Measurements from ENCODE around the gene IRX3. TPM values are rescaled to one million over a fixed set of nuclear protein-coding genes. Genes with fewer than 3 reads are reported as not detected.

The IRX3 gene
- total RNA-seq, 4 donors from 2014 or later = 50.9 to 112 (median 82.7) TPM

DNA sequence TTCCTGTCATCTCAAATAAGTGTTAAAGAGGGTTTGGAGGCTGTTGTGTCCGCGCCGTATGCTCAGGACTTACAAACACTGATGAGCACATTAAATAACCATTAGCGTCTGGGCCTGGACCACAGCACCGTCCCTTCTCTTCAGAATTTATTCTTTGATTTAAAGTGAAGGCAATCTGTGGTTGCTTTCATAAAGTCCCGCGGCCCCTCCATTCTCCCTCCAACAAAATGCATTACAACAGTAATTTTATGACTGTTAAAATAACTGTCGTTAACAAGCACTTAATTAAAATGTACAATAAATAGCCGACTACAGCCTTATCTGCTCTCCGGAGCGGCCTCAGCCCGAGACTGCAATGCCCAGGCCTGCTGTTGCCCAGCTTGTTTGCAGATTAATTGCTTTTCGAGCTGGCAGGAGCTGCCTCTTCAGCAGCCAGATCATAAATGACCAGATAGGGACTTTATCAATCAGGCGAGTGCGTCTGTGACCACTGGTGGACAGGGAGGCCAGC, 30.6 kb upstream of the IRX3 start:
- no peaks in the 10 kb centered on the region for H3K36me3 ChIP-seq
- H3K4me3 ChIP-seq = no peak overlapping the region
- 95% methylated on average over 15 of the region's 15 CpGs for WGBS
- TF ChIP-seq, protein P1, sequence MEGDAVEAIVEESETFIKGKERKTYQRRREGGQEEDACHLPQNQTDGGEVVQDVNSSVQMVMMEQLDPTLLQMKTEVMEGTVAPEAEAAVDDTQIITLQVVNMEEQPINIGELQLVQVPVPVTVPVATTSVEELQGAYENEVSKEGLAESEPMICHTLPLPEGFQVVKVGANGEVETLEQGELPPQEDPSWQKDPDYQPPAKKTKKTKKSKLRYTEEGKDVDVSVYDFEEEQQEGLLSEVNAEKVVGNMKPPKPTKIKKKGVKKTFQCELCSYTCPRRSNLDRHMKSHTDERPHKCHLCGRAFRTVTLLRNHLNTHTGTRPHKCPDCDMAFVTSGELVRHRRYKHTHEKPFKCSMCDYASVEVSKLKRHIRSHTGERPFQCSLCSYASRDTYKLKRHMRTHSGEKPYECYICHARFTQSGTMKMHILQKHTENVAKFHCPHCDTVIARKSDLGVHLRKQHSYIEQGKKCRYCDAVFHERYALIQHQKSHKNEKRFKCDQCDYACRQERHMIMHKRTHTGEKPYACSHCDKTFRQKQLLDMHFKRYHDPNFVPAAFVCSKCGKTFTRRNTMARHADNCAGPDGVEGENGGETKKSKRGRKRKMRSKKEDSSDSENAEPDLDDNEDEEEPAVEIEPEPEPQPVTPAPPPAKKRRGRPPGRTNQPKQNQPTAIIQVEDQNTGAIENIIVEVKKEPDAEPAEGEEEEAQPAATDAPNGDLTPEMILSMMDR (IDR thresholded peaks at IDR 0.05) = no peak
- TF ChIP-seq POLR2AphosphoS5 (IDR thresholded peaks at IDR 0.05) = no peak
- no peak for TF ChIP-seq POLR2A (IDR thresholded peaks at IDR 0.05)
- TF ChIP-seq EP300 (IDR thresholded peaks at IDR 0.05) = no peak
- no peaks in the 10 kb centered on the region for H3K4me1 ChIP-seq
- H3K9me3 ChIP-seq = no peaks in the 10 kb centered on the region
- no peaks in the 10 kb centered on the region for H3K27me3 ChIP-seq
- no peak overlapping the region for H3K27ac ChIP-seq
- DNase-seq (ENCODE audit: low spot score in 2 of 2) = no peak

DNA sequence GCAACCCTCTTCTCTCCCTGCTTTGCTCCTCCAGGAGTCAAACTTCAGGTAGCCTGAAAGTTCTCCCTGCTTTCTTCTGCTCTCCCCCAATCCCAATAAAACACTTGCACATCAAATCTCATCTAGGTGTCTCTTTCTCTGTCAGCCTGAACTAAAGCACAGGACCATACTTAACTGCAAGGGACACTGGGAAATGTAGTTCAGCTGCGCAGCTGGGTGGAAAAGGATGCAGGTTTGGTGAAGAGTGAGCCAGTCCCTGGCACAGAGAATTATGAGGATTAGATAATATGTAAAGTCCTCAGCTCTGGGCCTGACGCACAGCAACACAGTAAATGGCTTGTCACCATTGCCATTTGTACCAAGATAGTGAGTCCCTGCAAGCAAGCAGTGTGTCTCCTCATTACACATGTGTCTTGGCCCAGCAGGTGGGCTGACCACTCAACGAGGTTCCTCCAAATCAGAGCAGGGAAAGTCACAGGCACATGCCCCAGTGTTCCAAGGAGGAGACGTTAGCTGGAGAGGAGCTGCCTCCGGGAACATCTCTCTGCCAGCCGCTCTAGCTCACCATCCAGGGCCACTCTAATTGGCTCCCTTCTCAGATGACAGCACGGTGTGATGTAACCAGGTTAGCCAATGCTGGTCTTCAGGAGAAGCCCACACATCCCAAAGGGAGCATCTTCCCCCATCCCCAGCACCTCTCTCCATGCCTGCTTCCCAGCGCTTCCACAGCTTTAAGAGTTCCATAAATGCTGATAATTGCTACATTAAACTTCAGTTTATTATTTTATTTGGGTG, 29.7 kb upstream of the IRX3 start:
- WGBS = 86% methylated on average over 8 of the region's 8 CpGs
- no peak for DNase-seq (ENCODE audit: low spot score in 2 of 2)
- no peaks in the 10 kb centered on the region for H3K36me3 ChIP-seq
- no peak overlapping the region for H3K27ac ChIP-seq
- H3K27me3 ChIP-seq = no peaks in the 10 kb centered on the region
- TF ChIP-seq EP300 (IDR thresholded peaks at IDR 0.05) (no peak), POLR2A (IDR thresholded peaks at IDR 0.05) (no peak), POLR2AphosphoS5 (IDR thresholded peaks at IDR 0.05) (no peak)
- TF ChIP-seq, protein P1 (IDR thresholded peaks at IDR 0.05) = no peak
- H3K4me3 ChIP-seq = no peak overlapping the region
- H3K9me3 ChIP-seq = no peaks in the 10 kb centered on the region
- no peaks in the 10 kb centered on the region for H3K4me1 ChIP-seq

DNA sequence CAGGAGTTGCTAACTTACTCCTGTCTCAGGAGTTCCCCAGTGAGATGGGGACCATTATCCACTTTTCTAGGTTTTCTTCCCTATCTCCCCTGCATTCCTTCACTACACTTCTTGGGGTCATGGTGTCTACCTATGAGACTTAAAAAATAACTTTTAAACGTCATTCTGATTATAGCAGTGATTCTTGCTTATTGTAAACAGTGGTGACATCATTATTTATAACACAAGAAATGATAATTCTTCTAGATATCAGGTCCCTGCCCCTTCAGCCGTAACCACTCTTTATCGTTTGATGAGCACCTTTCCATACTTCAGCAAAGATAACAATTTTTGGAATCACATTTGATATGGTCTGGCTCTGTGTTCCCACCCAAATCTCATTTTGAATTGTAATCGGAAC, 27.2 kb upstream of the IRX3 start:
- Histone ChIP-seq H3K4me3 (no peak overlapping the region), H3K27ac (no peak overlapping the region), H3K36me3 (no peaks in the 10 kb centered on the region), H3K27me3 (no peaks in the 10 kb centered on the region), H3K4me1 (no peaks in the 10 kb centered on the region), H3K9me3 (no peaks in the 10 kb centered on the region)
- DNase-seq (ENCODE audit: low spot score in 2 of 2) = no peak
- TF ChIP-seq POLR2A (IDR thresholded peaks at IDR 0.05) (no peak), POLR2AphosphoS5 (IDR thresholded peaks at IDR 0.05) (no peak), EP300 (IDR thresholded peaks at IDR 0.05) (no peak)
- TF ChIP-seq, protein P1 (IDR thresholded peaks at IDR 0.05) = no peak
- 92% methylated on average over 4 of the region's 4 CpGs for WGBS

DNA sequence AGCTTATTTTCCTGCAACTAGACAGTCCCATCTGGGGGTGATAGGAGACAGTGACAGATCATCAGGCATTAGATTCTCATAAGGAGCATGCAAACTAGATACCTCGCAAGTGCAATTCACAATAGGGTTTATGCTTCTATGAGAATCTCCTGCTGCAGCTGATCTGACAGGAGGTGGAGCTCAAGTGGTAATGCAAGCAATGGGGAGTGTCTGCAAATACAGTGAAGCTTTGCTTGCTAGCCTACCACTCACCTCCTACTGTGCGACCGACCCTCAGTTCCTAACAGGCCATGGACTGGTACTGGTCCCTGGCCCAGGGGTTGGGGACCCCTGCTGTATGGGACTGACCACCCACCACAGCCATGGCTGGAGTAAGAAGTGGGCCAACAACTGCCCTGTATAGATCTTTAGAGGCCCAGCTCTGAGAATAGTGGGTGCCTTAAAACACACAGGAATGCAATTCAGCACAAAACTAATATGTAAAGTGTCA, 26.0 kb upstream of the IRX3 start:
- DNase-seq (ENCODE audit: low spot score in 2 of 2) = no peak
- Histone ChIP-seq H3K27me3 (no peaks in the 10 kb centered on the region), H3K9me3 (no peaks in the 10 kb centered on the region), H3K4me1 (no peaks in the 10 kb centered on the region), H3K27ac (no peak overlapping the region), H3K4me3 (no peak overlapping the region), H3K36me3 (no peaks in the 10 kb centered on the region)
- TF ChIP-seq EP300 (IDR thresholded peaks at IDR 0.05) (no peak), POLR2A (IDR thresholded peaks at IDR 0.05) (no peak), POLR2AphosphoS5 (IDR thresholded peaks at IDR 0.05) (no peak)
- TF ChIP-seq, protein P1 (IDR thresholded peaks at IDR 0.05) = no peak
- WGBS = 87% methylated on average over 3 of the region's 3 CpGs

DNA sequence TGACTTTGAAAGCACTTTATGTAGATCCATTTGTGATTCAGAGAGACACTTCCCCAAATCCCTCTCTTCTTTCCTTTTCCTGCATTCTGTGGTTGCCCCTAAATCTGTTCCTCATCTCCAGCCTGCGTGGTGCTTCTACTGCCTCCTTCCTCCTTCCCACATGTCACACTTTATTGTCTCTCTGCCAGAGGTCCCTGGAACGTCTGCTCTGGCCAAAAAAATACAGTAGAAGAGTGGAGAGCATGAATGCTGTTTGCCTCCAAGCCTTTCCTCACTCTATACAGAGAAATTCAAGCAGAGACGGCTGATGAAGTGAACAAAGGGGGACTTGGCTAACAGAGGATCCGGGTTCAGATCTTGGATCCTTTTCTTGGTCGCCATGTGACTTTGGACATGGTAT, 22.8 kb upstream of the IRX3 start:
- WGBS = 61% methylated on average over 5 of the region's 5 CpGs
- no peaks in the 10 kb centered on the region for H3K4me1 ChIP-seq
- TF ChIP-seq POLR2A (IDR thresholded peaks at IDR 0.05) (no peak), EP300 (IDR thresholded peaks at IDR 0.05) (no peak), POLR2AphosphoS5 (IDR thresholded peaks at IDR 0.05) (no peak)
- TF ChIP-seq, protein P1 (IDR thresholded peaks at IDR 0.05) = no peak
- no peaks in the 10 kb centered on the region for H3K36me3 ChIP-seq
- H3K4me3 ChIP-seq = no peak overlapping the region
- no peak overlapping the region for H3K27ac ChIP-seq
- H3K27me3 ChIP-seq = no peaks in the 10 kb centered on the region
- DNase-seq (ENCODE audit: low spot score in 2 of 2) = no peak
- H3K9me3 ChIP-seq = no peaks in the 10 kb centered on the region
